Measurements from ENCODE around the gene NUB1.
"Not testable (repeated sequence)": the region's sequence is repeated elsewhere in the genome, so short reads cannot be mapped to it uniquely, and the experiment has no call there.

- TF ChIP-seq CTCF (conservative IDR thresholded peaks at IDR 0.05 in 1 of 2, IDR thresholded peaks at IDR 0.05 in 1 of 2; ENCODE audit: extremely low read depth in 1 of 2, insufficient read depth in 1 of 2, low read depth in 1 of 2, low read length in 2 of 2); EZH2 (IDR thresholded peaks at IDR 0.05; ENCODE audit: borderline replicate concordance, low read length): not testable (repeated sequence)
Measured at GRCh38 chr7:151304251-151304650, 37.4 kb upstream of the NUB1 start.
